HG02970 (cell line): ENCODE data around the gene RLN3.

Experiments used
- ATAC-seq: cut with Tn5 transposase; IDR thresholded peaks from one replicate; pipeline ENCODE4 v1.9.1; 2021; ENCODE audit warnings: mild to moderate bottlenecking, moderate library complexity, moderate number of reproducible peaks; ENCODE audit not compliant: unreplicated experiment, low FRiP score

Gene RLN3

GRCh38 chr19:14027856-14028450 is at the start of gene RLN3:
RLN3 (plus strand) TSS chr19:14028148; CDS start chr19:14028205, 57 bp downstream.
- no peak for ATAC-seq

GRCh38 chr19:13978351-13979243 is 49.4 kb upstream of the RLN3 start:
- ATAC-seq = no peak

- no peak for ATAC-seq
These were observed 48.7 kb upstream of the RLN3 start for GRCh38 chr19:13979244-13979615.

GRCh38 chr19:13979686-13980085 is 48.3 kb upstream of the RLN3 start:
- ATAC-seq = no peak

- ATAC-seq = no peak
These were observed 47.6 kb upstream of the RLN3 start for GRCh38 chr19:13980340-13980739.

- no peak for ATAC-seq
These were observed 46.9 kb upstream of the RLN3 start for GRCh38 chr19:13981021-13981420.

GRCh38 chr19:13981467-13981866 is 46.5 kb upstream of the RLN3 start:
- no peak for ATAC-seq

GRCh38 chr19:13981988-13982501 is 45.9 kb upstream of the RLN3 start:
- ATAC-seq = no peak

- no peak for ATAC-seq
These were observed 45.2 kb upstream of the RLN3 start for GRCh38 chr19:13982773-13983172.

GRCh38 chr19:13983213-13983889 is 44.6 kb upstream of the RLN3 start:
- no peak for ATAC-seq

- ATAC-seq = no peak
These were observed 43.8 kb upstream of the RLN3 start for GRCh38 chr19:13984186-13984585.

- ATAC-seq = no peak
These were observed 42.8 kb upstream of the RLN3 start for GRCh38 chr19:13984875-13985741.

GRCh38 chr19:13985771-13986347 is 42.1 kb upstream of the RLN3 start:
- ATAC-seq = no peak

GRCh38 chr19:13986348-13986904 is 41.5 kb upstream of the RLN3 start:
- peak; percentile 75 for ATAC-seq

- no peak for ATAC-seq
These were observed 40.7 kb upstream of the RLN3 start for GRCh38 chr19:13987101-13987890.

- ATAC-seq = no peak
These were observed 38.5 kb upstream of the RLN3 start for GRCh38 chr19:13989487-13989886.

- ATAC-seq = no peak
These were observed 37.9 kb upstream of the RLN3 start for GRCh38 chr19:13990085-13990484.

- no peak for ATAC-seq
These were observed 35.9 kb upstream of the RLN3 start for GRCh38 chr19:13992025-13992424.
